Smooth muscle cell (in vitro differentiated cells): ENCODE results near the gene KIF6. TPM values are rescaled to one million over a fixed set of nuclear protein-coding genes. Genes with fewer than 3 reads are reported as not detected.

Experiments used
- DNase-seq: peaks from one replicate; lab custom pipeline; 2025; ENCODE audit not compliant: unreplicated experiment; lab: John Stamatoyannopoulos, UW
- H2AFZ ChIP-seq: fragments of 200-600 bp; sonication (generic); 2 replicates; pipeline ENCODE4 v1.6.0; 2016; ENCODE audit warnings: antibody characterized with exemption, low read depth, mild to moderate bottlenecking
- H3F3A ChIP-seq: fragments of 200-600 bp; sonication (generic); 2 replicates; pipeline ENCODE4 v1.6.0; 2017; ENCODE audit warnings: antibody characterized with exemption, low read depth
- H3K27ac ChIP-seq: fragments of 200-600 bp; sonication (generic); 2 replicates; pipeline ENCODE4 v1.5.1; 2016; ENCODE audit warnings: low read depth, mild to moderate bottlenecking
- H3K27me3 ChIP-seq: fragments of 200-600 bp; sonication (generic); 2 replicates; pipeline ENCODE4 v1.6.1; 2016; ENCODE audit warnings: low read depth, mild to moderate bottlenecking
- H3K36me3 ChIP-seq: fragments of 200-600 bp; sonication (generic); 2 replicates; pipeline ENCODE4 v1.5.1; 2016; ENCODE audit warnings: low read depth
- H3K4me1 ChIP-seq: fragments of 200-600 bp; sonication (generic); 2 replicates; pipeline ENCODE4 v1.5.1; 2016; ENCODE audit warnings: low read depth
- H3K4me2 ChIP-seq: fragments of 200-600 bp; sonication (generic); 2 replicates; pipeline ENCODE4 v1.6.0; 2016; ENCODE audit warnings: mild to moderate bottlenecking
- H3K4me3 ChIP-seq: fragments of 200-600 bp; sonication (generic); 2 replicates; pipeline ENCODE4 v1.5.1; 2016; ENCODE audit warnings: mild to moderate bottlenecking
- H3K79me2 ChIP-seq: fragments of 200-600 bp; sonication (generic); 2 replicates; pipeline ENCODE4 v1.6.0; 2016; ENCODE audit warnings: low read depth, mild to moderate bottlenecking
- H3K9ac ChIP-seq: fragments of 200-600 bp; sonication (generic); 2 replicates; pipeline ENCODE4 v1.6.0; 2016; ENCODE audit warnings: low read depth
- H3K9me3 ChIP-seq: fragments of 200-600 bp; sonication (generic); replicated peaks from 2 replicates; pipeline ENCODE4 v1.5.1; 2016; ENCODE audit warnings: low read depth
- H4K20me1 ChIP-seq: fragments of 200-600 bp; sonication (generic); 2 replicates; pipeline ENCODE4 v1.6.0; 2016; ENCODE audit warnings: low read depth
- CTCF ChIP-seq: fragments of 200-600 bp; sonication (generic); IDR thresholded peaks from 2 replicates; pipeline ENCODE4 v1.5.1; 2017; ENCODE audit warnings: borderline replicate concordance, mild to moderate bottlenecking, antibody characterized with exemption; ENCODE audit not compliant: insufficient read depth, poor library complexity, severe bottlenecking
- WGBS: methylation state at CpG from one replicate; pipeline ENCODE4 v1.1.7; 2016; ENCODE audit warnings: low lambda C conversion rate; 5-methylcytosine and 5-hydroxymethylcytosine counted together
- polyA plus RNA-seq: library from polyadenylated mRNA; unstranded; fragments of >200 nt; fragmentation: Nextera tagmentation; extraction: Ambion mirVana; gene quantifications from 2 replicates; pipeline ENCODE4 v1.2.1, GENCODE V29; 2016
- total RNA-seq: library from RNA; depleted of rRNA; stranded (reverse); fragments of >200 nt; gene quantifications from 2 replicates; pipeline ENCODE4 v1.2.3, GENCODE V29; 2014

KIF6 gene
- total and polyA plus RNA-seq, 2 experiments from 2014 or later = 1.1 to 1.5 TPM

DNA sequence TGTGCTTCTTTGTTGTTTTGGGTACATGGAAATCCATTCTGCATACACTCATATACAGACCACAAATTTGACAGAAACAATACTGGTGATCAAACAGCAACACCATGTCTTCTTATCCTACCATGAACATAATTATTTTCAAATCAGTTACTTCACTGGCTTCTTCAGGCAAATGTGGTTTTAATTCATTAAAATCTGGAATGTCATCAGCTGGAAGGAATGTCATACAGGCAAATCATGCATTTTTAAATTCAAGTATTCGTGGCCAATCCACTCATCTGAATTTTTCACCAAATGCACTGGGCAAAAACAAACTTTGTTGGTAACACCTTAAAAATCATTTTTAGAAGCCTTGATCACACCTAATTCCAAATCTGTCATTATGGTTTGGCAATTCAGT lies 59.3 kb downstream of the KIF6 start:
- Histone ChIP-seq H3K9me3 (no peaks in the 10 kb centered on the region), H3K79me2 (no peaks in the 10 kb centered on the region), H3K36me3 (no peaks in the 10 kb centered on the region), H3K27me3 (no peaks in the 10 kb centered on the region), H3K4me2 (no peak overlapping the region), H3F3A (peaks cover 5% of the 10 kb centered on the region), H3K4me1 (peaks cover 11% of the 10 kb centered on the region), H3K9ac (no peak overlapping the region), H2AFZ (no peak overlapping the region), H3K4me3 (no peak overlapping the region), H3K27ac (no peak overlapping the region), H4K20me1 (no peaks in the 10 kb centered on the region)
- no peak for TF ChIP-seq CTCF
- 96% methylated on average over 1 of the region's 1 CpG for WGBS
- no peak for DNase-seq

- Histone ChIP-seq H3K4me2 (no peak overlapping the region), H3K27ac (no peak overlapping the region), H3K9me3 (no peaks in the 10 kb centered on the region), H3K79me2 (no peaks in the 10 kb centered on the region), H3K36me3 (no peaks in the 10 kb centered on the region), H3K9ac (no peak overlapping the region), H3K4me3 (no peak overlapping the region), H3K27me3 (no peaks in the 10 kb centered on the region), H3F3A (no peaks in the 10 kb centered on the region), H3K4me1 (peaks cover 5% of the 10 kb centered on the region), H4K20me1 (no peaks in the 10 kb centered on the region), H2AFZ (no peak overlapping the region)
- TF ChIP-seq CTCF = no peak
- WGBS = 89% methylated on average over 4 of the region's 4 CpGs
- no peak for DNase-seq
Measured at GRCh38 chr6:39664173-39664572, 61.0 kb downstream of the KIF6 start.

DNA sequence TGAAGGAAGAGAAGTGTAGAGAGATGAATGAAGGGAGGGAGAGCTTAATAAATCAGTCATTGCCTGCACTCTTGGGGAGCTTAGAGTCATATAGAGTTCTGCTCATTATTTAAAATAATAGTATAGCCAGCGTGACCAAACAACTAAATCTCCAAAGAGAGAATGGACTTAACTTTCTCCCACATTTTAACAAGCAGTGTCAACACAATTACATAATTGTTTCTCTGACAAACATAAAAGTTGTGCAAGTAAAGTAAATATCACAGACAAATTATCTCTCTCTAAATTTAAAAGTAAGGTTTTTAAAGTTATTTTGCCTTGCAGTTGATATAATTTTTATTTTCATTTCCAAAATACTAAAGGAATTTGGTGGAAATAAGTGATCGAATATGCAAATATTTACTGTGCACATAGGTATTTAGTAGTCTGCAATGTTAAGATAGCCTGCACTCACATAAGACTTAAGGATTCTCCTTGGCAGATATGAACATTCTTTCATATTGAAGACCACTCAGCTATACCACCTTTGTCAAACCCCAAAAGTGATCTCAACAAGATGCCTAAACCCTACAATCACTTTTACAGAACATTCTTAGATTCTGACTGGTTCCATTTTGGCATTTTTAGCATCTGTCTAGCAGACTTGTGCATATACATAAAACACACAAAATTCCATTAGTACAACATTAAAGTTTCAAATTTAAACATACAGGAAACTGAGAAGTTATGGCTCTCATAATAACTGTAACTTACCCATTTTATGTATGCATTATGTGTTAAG lies 67.7 kb downstream of the KIF6 start:
- H3K9me3 ChIP-seq = no peaks in the 10 kb centered on the region
- no peak for DNase-seq
- H3K36me3 ChIP-seq = no peaks in the 10 kb centered on the region
- H2AFZ ChIP-seq = no peak overlapping the region
- no peak overlapping the region for H3K27ac ChIP-seq
- no peak overlapping the region for H3K4me2 ChIP-seq
- WGBS = 88% methylated on average over 2 of the region's 2 CpGs
- H3F3A ChIP-seq = no peaks in the 10 kb centered on the region
- H3K4me1 ChIP-seq = peaks cover 12% of the 10 kb centered on the region
- no peak for TF ChIP-seq CTCF
- H3K79me2 ChIP-seq = no peaks in the 10 kb centered on the region
- H4K20me1 ChIP-seq = no peaks in the 10 kb centered on the region
- H3K27me3 ChIP-seq = no peaks in the 10 kb centered on the region
- H3K4me3 ChIP-seq = no peak overlapping the region
- no peak overlapping the region for H3K9ac ChIP-seq

DNA sequence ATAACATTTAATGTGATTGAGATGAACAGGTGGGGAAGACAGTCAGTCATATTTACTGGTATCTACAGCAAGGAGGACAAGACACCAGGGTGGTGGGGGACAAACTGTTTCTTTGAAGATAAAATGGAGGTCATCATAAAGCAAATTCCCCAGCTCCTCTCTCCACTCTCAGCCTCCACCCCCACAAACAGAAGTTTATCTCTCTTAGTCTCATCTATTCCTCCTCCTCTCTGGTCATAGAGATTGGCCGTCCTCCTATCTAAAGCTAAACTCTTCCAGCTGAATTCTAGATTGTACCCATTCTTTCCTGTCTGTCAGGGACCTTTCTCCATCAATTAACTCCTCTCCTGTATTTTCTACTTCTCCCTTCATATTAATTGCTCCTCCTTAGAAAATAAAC lies 71.1 kb downstream of the KIF6 start:
- Histone ChIP-seq H3K4me1 (peaks cover 12% of the 10 kb centered on the region), H3K4me3 (no peak overlapping the region), H3K27me3 (no peaks in the 10 kb centered on the region), H4K20me1 (no peaks in the 10 kb centered on the region), H3K4me2 (no peak overlapping the region), H3K9ac (no peak overlapping the region), H3K79me2 (no peaks in the 10 kb centered on the region), H3K27ac (no peak overlapping the region), H3F3A (no peaks in the 10 kb centered on the region), H3K9me3 (no peaks in the 10 kb centered on the region), H2AFZ (peak overlapping the region; percentile 19), H3K36me3 (no peaks in the 10 kb centered on the region)
- DNase-seq = no peak
- TF ChIP-seq CTCF = no peak
- WGBS = 64% methylated on average over 1 of the region's 1 CpG
